Esophagus squamous epithelium (tissue), 4 donors: ENCODE results near the gene CDK5RAP2.

ENCODE experiments used
- POLR2A ChIP-seq, 4 donors: fragments of 450-650 bp; IDR thresholded peaks; one replicate each; pipeline ENCODE4 v1.6.1; 2017; ENCODE audit warnings: antibody characterized with exemption in 4 of 4, mild to moderate bottlenecking in 4 of 4, moderate library complexity in 3 of 4
- TF ChIP-seq, protein P1 (sequence below), 6 experiments: fragments of 450-650 bp in 4 of 6; fragments of 200-600 bp in 2 of 6; sonication (generic) in 2 of 6; IDR thresholded peaks; one replicate each; pipeline ENCODE4 v1.5.1; 2016 to 2019; ENCODE audit warnings: antibody characterized with exemption in 6 of 6, mild to moderate bottlenecking in 4 of 6, moderate library complexity in 4 of 6

DNA sequence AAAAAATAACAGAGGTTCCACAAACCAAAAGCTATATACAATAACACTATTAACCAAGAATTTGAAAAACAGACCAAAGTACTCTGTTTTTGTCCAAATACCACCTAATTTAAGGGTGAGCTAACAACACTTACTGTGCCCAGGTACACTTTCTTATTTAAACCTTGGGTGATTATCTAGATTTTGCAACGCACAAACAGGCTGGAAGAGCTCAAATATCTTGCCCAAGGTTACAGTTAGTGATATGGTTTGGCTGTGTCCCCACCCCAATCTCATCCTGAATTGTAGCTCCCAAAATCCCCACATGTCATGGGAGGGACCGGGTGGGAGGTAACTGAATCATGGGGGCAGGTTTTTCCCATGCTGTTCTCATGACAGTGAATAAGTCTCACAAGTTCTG is 58.9 kb downstream of the CDK5RAP2 start:
- no peak for TF ChIP-seq POLR2A (IDR thresholded peaks at IDR 0.05)
- TF ChIP-seq, protein P1, sequence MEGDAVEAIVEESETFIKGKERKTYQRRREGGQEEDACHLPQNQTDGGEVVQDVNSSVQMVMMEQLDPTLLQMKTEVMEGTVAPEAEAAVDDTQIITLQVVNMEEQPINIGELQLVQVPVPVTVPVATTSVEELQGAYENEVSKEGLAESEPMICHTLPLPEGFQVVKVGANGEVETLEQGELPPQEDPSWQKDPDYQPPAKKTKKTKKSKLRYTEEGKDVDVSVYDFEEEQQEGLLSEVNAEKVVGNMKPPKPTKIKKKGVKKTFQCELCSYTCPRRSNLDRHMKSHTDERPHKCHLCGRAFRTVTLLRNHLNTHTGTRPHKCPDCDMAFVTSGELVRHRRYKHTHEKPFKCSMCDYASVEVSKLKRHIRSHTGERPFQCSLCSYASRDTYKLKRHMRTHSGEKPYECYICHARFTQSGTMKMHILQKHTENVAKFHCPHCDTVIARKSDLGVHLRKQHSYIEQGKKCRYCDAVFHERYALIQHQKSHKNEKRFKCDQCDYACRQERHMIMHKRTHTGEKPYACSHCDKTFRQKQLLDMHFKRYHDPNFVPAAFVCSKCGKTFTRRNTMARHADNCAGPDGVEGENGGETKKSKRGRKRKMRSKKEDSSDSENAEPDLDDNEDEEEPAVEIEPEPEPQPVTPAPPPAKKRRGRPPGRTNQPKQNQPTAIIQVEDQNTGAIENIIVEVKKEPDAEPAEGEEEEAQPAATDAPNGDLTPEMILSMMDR (IDR thresholded peaks at IDR 0.05) = no peak
